Stimulated activated CD4-positive, alpha-beta T cell treated with anti-CD3 and anti-CD28 coated beads, TNF-alpha, amount 100 ng/mL, for 24 hours (primary cell): Measurements from ENCODE around the gene KY.

ENCODE experiments used
- DNase-seq, 3 experiments: peaks; one replicate each; pipeline ENCODE4 v3.0.0-alpha.2; 2020; ENCODE audit warnings: low read depth in 3 of 3

KY gene

GRCh38 chr3:134645515-134645914, 5.3 kb downstream of the KY start:
- no peak for DNase-seq

GRCh38 chr3:134644731-134645514, 5.9 kb downstream of the KY start:
- DNase-seq: no peak

- no peak for DNase-seq
These were observed 7.6 kb downstream of the KY start for GRCh38 chr3:134643150-134643675.

GRCh38 chr3:134642445-134643149, 8.2 kb downstream of the KY start:
- no peak for DNase-seq

- no peak for DNase-seq
These were observed 9.0 kb downstream of the KY start for GRCh38 chr3:134641671-134642300.

- DNase-seq: no peak
These were observed 9.9 kb downstream of the KY start for GRCh38 chr3:134640872-134641470.

- no peak for DNase-seq
These were observed 10.4 kb downstream of the KY start for GRCh38 chr3:134640378-134640777.

- DNase-seq: no peak
These were observed 12.3 kb downstream of the KY start for GRCh38 chr3:134638385-134639030.

GRCh38 chr3:134636406-134636805, 14.4 kb downstream of the KY start:
- no peak for DNase-seq

- no peak for DNase-seq
These were observed 20.3 kb downstream of the KY start for GRCh38 chr3:134630506-134630905.

GRCh38 chr3:134628884-134629283, 21.9 kb downstream of the KY start:
- DNase-seq: no peak

- no peak for DNase-seq
These were observed 23.0 kb downstream of the KY start for GRCh38 chr3:134627831-134628230.

GRCh38 chr3:134625885-134626741, 24.7 kb downstream of the KY start:
- no peak for DNase-seq

GRCh38 chr3:134625462-134625861, 25.4 kb downstream of the KY start:
- DNase-seq: no peak

- DNase-seq: no peak
These were observed 26.1 kb downstream of the KY start for GRCh38 chr3:134624537-134625287.

GRCh38 chr3:134623615-134624245, 27.1 kb downstream of the KY start:
- no peak for DNase-seq

- DNase-seq: no peak
These were observed 27.9 kb downstream of the KY start for GRCh38 chr3:134622806-134623365.

- DNase-seq: no peak
These were observed 29.0 kb downstream of the KY start for GRCh38 chr3:134621854-134622253.

GRCh38 chr3:134620476-134621115, 30.2 kb downstream of the KY start:
- no peak for DNase-seq
